Kidney (tissue), 14 donors: ENCODE measurements around the gene MSLN. TPM values are rescaled to one million over a fixed set of nuclear protein-coding genes. Genes with fewer than 3 reads are reported as not detected.

Experiments
- DNase-seq, 5 donors: peaks; one replicate each; pipeline ENCODE4 v3.0.0-alpha.2; 2013 to 2020
- FAIRE-seq: peaks from 2 replicates; lab custom pipeline; 2012; peaks lifted over from hg19 to GRCh38; lab: Jason Lieb, UNC
- H3K27ac ChIP-seq, 2 donors: one replicate each; pipeline ENCODE4 v1.7.0; 2013; ENCODE audit warnings: low read depth in 2 of 2, low read length in 2 of 2, inconsistent platforms in 1 of 2
- H3K27me3 ChIP-seq: one replicate; pipeline ENCODE4 v1.7.1; 2013; ENCODE audit warnings: low read length, inconsistent platforms; ENCODE audit not compliant: control insufficient read depth, insufficient read depth
- H3K36me3 ChIP-seq, 3 donors: one replicate each; pipeline versions ENCODE4 v1.7.0 to v1.7.1; 2013; ENCODE audit warnings: low read length in 3 of 3, control low read depth in 1 of 3, inconsistent platforms in 1 of 3; ENCODE audit not compliant: insufficient read depth in 3 of 3, control insufficient read depth in 2 of 3
- H3K4me1 ChIP-seq, 3 donors: one replicate each; pipeline versions ENCODE4 v1.7.0 to v1.7.1; 2013; ENCODE audit warnings: low read length in 3 of 3, inconsistent platforms in 1 of 3, low read depth in 1 of 3; ENCODE audit not compliant: control insufficient read depth in 2 of 3, insufficient read depth in 2 of 3
- H3K4me3 ChIP-seq, 3 donors: one replicate each; pipeline versions ENCODE4 v1.7.0 to v1.8.1; 2013; ENCODE audit warnings: low read length in 3 of 3, control low read depth in 1 of 3, inconsistent platforms in 1 of 3
- H3K9ac ChIP-seq, 3 donors: one replicate each; pipeline versions ENCODE4 v1.7.0 to v1.7.1; 2013; ENCODE audit warnings: low read length in 3 of 3, control low read depth in 1 of 3, inconsistent platforms in 1 of 3
- H3K9me3 ChIP-seq, 3 donors: one replicate each; pipeline versions ENCODE4 v1.7.0 to v1.7.1; 2013; ENCODE audit warnings: low read length in 3 of 3, control low read depth in 1 of 3, inconsistent platforms in 1 of 3; ENCODE audit not compliant: control insufficient read depth in 2 of 3, insufficient read depth in 1 of 3
- intact Hi-C: fragments of 100-400 bp; cut with DNase I; formaldehyde crosslinking; loops from one replicate; pipeline ENCODE4 v1.11.1; 2022
- polyA plus RNA-seq: library from polyadenylated mRNA; stranded (reverse); fragments of 350-450 nt; fragmentation: Illumina TruSeq; extraction: RNeasy Lipid Tissue Mini Kit (QIAGEN cat#74804); gene quantifications from one replicate; pipeline ENCODE4 v1.2.3, GENCODE V29; 2014; ENCODE audit warnings: low read depth, low replicate concordance; ENCODE audit not compliant: insufficient read depth
- total RNA-seq: library from RNA; stranded (reverse); fragmentation: NEBNext Ultra II Directional; extraction: Animal tissue kit (Norgen Biotek cat#: 25700); gene quantifications from one replicate; pipeline ENCODE4 v1.2.1, GENCODE V29; 2021
- TF ChIP-seq, protein P1 (sequence below): IDR thresholded peaks from 3 replicates; pipeline ENCODE4 v1.5.1; 2012; ENCODE audit warnings: mild to moderate bottlenecking, moderate library complexity, borderline replicate concordance; ENCODE audit not compliant: insufficient read depth; ENCODE audit errors: extremely low read depth
- donor health status: control.
- donor health status: control.
- donor health status: control.
- donor health status: control.
- donor health status: control.
- donor health status: DM: yes; HTN: yes; CAD: no.
- donor health status: Normal renal cell carcinoma (clear cell type).

MSLN gene
- total and polyA plus RNA-seq, 2 donors from 2014 or later: 3.7 to 19.4 TPM

DNA sequence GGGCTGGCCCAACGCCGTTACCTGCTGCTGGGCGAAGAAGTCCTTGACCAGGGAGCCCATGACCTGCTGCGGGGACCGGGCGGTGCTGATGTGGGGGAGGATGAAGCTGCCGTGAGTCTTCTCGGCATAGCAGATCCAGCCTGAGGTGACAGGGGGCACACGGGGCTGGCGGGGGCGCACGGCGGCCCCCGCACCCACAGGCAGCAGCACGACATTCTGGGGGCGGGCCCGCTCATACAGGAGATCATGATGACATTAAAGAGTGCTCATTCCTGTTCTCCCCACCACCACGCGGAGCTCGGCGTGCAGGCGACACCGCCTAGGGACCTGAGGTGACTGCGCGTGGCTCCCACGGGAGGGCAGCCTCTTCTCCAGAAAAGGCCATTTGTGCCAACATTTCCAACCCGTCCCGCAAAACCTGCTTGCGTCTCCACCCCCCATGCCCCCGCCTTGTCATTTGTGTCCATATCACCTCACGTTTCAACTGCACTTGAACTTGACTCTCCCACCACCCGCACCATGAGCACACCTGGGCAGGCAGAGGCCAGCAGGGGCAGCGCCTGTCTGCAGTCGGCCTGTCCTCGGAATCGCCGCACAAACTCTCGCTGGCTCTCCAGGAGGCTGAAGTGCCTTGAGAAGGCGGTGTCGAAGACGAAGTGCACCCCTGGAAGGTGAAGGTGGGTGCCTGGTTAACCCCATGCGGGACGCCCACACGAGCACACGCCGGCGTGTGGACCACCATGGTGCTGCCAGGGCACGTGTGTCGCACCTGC lies 26.1 kb upstream of the MSLN start:
- Histone ChIP-seq H3K4me1 (peaks cover 0 to under 1% (median 0%) of the 10 kb centered on the region in 3 donors), H3K4me3 (no peak overlapping the region), H3K36me3 (peaks cover 0 to 3% (median 0%) of the 10 kb centered on the region in 3 donors), H3K27ac (no peak overlapping the region), H3K27me3 (no peaks in the 10 kb centered on the region), H3K9me3 (no peaks in the 10 kb centered on the region), H3K9ac (no peak overlapping the region)
- intact Hi-C loops: no loop called here
- TF ChIP-seq, protein P1, sequence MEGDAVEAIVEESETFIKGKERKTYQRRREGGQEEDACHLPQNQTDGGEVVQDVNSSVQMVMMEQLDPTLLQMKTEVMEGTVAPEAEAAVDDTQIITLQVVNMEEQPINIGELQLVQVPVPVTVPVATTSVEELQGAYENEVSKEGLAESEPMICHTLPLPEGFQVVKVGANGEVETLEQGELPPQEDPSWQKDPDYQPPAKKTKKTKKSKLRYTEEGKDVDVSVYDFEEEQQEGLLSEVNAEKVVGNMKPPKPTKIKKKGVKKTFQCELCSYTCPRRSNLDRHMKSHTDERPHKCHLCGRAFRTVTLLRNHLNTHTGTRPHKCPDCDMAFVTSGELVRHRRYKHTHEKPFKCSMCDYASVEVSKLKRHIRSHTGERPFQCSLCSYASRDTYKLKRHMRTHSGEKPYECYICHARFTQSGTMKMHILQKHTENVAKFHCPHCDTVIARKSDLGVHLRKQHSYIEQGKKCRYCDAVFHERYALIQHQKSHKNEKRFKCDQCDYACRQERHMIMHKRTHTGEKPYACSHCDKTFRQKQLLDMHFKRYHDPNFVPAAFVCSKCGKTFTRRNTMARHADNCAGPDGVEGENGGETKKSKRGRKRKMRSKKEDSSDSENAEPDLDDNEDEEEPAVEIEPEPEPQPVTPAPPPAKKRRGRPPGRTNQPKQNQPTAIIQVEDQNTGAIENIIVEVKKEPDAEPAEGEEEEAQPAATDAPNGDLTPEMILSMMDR: no peak
- FAIRE-seq (no peak), DNase-seq (no peak)

DNA sequence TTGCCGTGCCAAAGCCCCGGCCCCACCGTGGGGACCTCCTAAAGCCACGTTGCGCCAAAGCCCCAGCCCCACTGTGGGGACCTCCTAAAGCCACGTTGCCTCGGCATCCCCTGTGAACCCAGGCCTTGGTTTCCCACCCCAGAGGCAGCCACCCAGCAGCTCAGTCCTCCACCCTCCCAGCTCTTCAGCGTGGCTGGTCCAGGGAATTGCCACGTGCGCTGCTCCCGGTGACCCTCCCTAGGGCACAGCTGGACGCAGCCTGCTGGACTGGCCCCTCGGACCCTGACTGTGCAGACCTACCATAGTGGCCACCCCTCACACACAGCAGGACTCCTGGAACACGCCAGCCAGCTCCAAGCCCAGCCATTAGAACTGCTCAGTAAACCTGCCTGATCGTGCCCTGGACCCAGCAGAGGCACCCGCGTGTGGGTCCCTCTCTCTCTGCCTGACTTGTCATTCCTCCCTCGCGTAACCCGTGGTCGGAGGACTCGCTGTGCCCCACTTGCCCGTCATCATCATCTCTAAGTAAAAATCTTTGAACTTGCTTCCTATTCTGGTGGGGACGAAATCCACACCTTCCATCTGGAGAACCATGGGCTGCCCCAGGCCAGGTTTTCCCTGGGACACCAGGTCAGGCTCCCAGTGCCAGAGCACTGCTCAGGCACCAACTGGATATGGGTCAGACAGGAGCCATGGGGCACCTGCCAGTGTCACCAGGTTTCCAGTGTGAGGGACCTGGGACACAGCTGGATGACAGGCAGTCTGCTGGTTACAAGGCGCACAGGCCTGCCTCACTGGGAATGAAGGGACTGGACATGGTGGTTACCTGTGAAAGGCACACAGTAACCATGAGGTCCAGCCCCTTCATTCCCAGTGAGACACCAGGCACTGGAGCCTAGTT lies 25.3 kb upstream of the MSLN start:
- FAIRE-seq: no peak
- intact Hi-C loops: no loop called here

DNA sequence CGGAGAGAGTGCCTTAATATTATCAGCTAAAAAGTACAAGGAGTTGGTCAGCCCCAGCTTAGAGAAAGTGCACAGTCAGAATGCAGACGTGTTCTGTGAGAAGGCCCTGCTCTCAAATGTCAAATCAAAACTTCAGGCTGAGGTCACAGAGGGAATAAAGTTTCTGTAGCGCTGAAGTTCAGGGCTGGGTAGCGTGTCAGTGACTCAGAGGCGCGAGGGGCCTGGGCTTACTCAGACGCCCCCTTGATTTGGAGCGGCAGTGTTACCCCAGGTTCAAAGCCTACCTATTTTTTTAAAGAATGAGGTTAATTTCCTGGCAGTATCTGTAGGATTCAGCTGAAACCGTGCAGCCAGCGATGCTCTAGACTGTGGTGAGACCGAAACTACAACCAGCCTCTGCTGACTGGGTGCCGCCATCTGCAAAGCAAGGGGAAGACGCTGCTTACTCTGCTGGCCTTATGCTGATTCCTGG lies 24.5 kb upstream of the MSLN start:
- Histone ChIP-seq H3K27ac (no peak overlapping the region), H3K4me1 (peaks cover 0 to 9% (median 0%) of the 10 kb centered on the region in 3 donors), H3K9ac (no peak overlapping the region), H3K27me3 (no peaks in the 10 kb centered on the region), H3K36me3 (peaks cover 0 to 3% (median 0%) of the 10 kb centered on the region in 3 donors), H3K4me3 (no peak overlapping the region), H3K9me3 (no peaks in the 10 kb centered on the region)
- TF ChIP-seq, protein P1: no peak
- FAIRE-seq: no peak
- no peak for DNase-seq
- intact Hi-C loops: no loop called here

More for the DNA sequence above, 25.3 kb upstream of the MSLN start:
- TF ChIP-seq, protein P1: no peak
- no peak overlapping the region for H3K27ac ChIP-seq
- H3K27me3 ChIP-seq: no peaks in the 10 kb centered on the region
- no peaks in the 10 kb centered on the region for H3K9me3 ChIP-seq
- no peak overlapping the region for H3K9ac ChIP-seq
- peaks cover 0 to 9% (median 0%) of the 10 kb centered on the region in 3 donors for H3K4me1 ChIP-seq
- no peak for DNase-seq
- peaks cover 0 to 3% (median 0%) of the 10 kb centered on the region in 3 donors for H3K36me3 ChIP-seq
- no peak overlapping the region for H3K4me3 ChIP-seq
